SK-N-SH treated with all-trans-retinoic acid at 6 μM for 48 hours (cell line): ENCODE measurements around the gene SUPT4H1.

Experiments used
- ATAC-seq: fragments of 200-7000 bp; cut with Tn5 transposase; 3 replicates; pipeline ENCODE4 v1.9.1; 2020; ENCODE audit warnings: mild to moderate bottlenecking, moderate library complexity
- ARNTL ChIP-seq: fragments of 450-650 bp; formaldehyde crosslinking; IDR thresholded peaks from 2 replicates; pipeline ENCODE4 v1.5.0; 2020; ENCODE audit warnings: low read depth, mild to moderate bottlenecking, moderate library complexity, borderline replicate concordance
- BACH2 ChIP-seq: fragments of 250-450 bp; sonication (Bioruptor Pico); IDR thresholded peaks from 2 replicates; pipeline ENCODE4 v1.9.0; 2021; ENCODE audit warnings: mild to moderate bottlenecking, borderline replicate concordance
- CREB5 ChIP-seq: fragments of 250-450 bp; sonication (Bioruptor Pico); IDR thresholded peaks from 2 replicates; pipeline ENCODE4 v1.5.1; 2020; ENCODE audit warnings: low read depth, mild to moderate bottlenecking, moderate library complexity
- CSRNP3 ChIP-seq: fragments of 250-450 bp; sonication (Bioruptor Pico); IDR thresholded peaks from 2 replicates; pipeline ENCODE4 v1.5.1; 2021; ENCODE audit warnings: mild to moderate bottlenecking, moderate library complexity
- ESRRG ChIP-seq: fragments of 250-450 bp; sonication (Bioruptor Pico); IDR thresholded peaks from 2 replicates; pipeline ENCODE4 v1.6.1; 2021; ENCODE audit warnings: mild to moderate bottlenecking
- GLIS3 ChIP-seq: fragments of 250-450 bp; sonication (Bioruptor Pico); IDR thresholded peaks from 2 replicates; pipeline ENCODE4 v1.5.0; 2020; ENCODE audit warnings: mild to moderate bottlenecking, moderate library complexity
- ISL1 ChIP-seq: fragments of 250-450 bp; sonication (Bioruptor Pico); IDR thresholded peaks from 2 replicates; pipeline ENCODE4 v2.1.2; 2022; ENCODE audit warnings: mild to moderate bottlenecking, moderate library complexity
- PATZ1 ChIP-seq: fragments of 250-450 bp; sonication (Bioruptor Pico); IDR thresholded peaks from 2 replicates; pipeline ENCODE4 v1.8.0; 2020; ENCODE audit warnings: mild to moderate bottlenecking, moderate library complexity, borderline replicate concordance
- POU6F1 ChIP-seq: fragments of 250-450 bp; sonication (Bioruptor Pico); IDR thresholded peaks from 2 replicates; pipeline ENCODE4 v1.8.0; 2021; ENCODE audit warnings: low read depth, mild to moderate bottlenecking, moderate library complexity, borderline replicate concordance
- PPARA ChIP-seq: fragments of 250-450 bp; sonication (Bioruptor Pico); IDR thresholded peaks from 2 replicates; pipeline ENCODE4 v1.5.0; 2020; ENCODE audit warnings: mild to moderate bottlenecking, borderline replicate concordance
- RARB ChIP-seq: fragments of 250-450 bp; sonication (Bioruptor Pico); IDR thresholded peaks from 2 replicates; pipeline ENCODE4 v1.8.0; 2021; ENCODE audit warnings: mild to moderate bottlenecking, moderate library complexity
- SNAI2 ChIP-seq: fragments of 250-450 bp; sonication (Bioruptor Pico); IDR thresholded peaks from 2 replicates; pipeline ENCODE4 v1.5.0; 2020; ENCODE audit warnings: mild to moderate bottlenecking, moderate library complexity
- TCF4 ChIP-seq: fragments of 250-450 bp; sonication (Bioruptor Pico); IDR thresholded peaks from 2 replicates; pipeline ENCODE4 v1.8.0; 2021; ENCODE audit warnings: mild to moderate bottlenecking, moderate library complexity, borderline replicate concordance
- TOX ChIP-seq: fragments of 250-450 bp; sonication (Bioruptor Pico); IDR thresholded peaks from 2 replicates; pipeline ENCODE4 v1.8.0; 2021; ENCODE audit warnings: mild to moderate bottlenecking, moderate library complexity, borderline replicate concordance
- TSHZ2 ChIP-seq: fragments of 250-450 bp; sonication (Bioruptor Pico); IDR thresholded peaks from 2 replicates; pipeline ENCODE4 v1.5.0; 2020; ENCODE audit warnings: mild to moderate bottlenecking, moderate library complexity
- ZC3H10 ChIP-seq: fragments of 250-450 bp; sonication (Bioruptor Pico); IDR thresholded peaks from 2 replicates; pipeline ENCODE4 v1.5.1; 2021; ENCODE audit warnings: mild to moderate bottlenecking, moderate library complexity
- ZFP30 ChIP-seq: fragments of 450-650 bp; formaldehyde crosslinking; IDR thresholded peaks from 2 replicates; pipeline ENCODE4 v1.5.0; 2022; ENCODE audit warnings: mild to moderate bottlenecking, moderate library complexity
- ZNF565 ChIP-seq: fragments of 450-650 bp; formaldehyde crosslinking; conservative IDR thresholded peaks from 2 replicates; pipeline ENCODE4 v1.5.0; 2020; ENCODE audit warnings: low read depth, mild to moderate bottlenecking, moderate library complexity
- ZNF70 ChIP-seq: fragments of 450-650 bp; formaldehyde crosslinking; IDR thresholded peaks from 2 replicates; pipeline ENCODE4 v1.5.0; 2020; ENCODE audit warnings: mild to moderate bottlenecking, moderate library complexity
- ZNF8 ChIP-seq: fragments of 450-650 bp; formaldehyde crosslinking; IDR thresholded peaks from 2 replicates; pipeline ENCODE4 v1.5.0; 2020; ENCODE audit warnings: mild to moderate bottlenecking, moderate library complexity

The SUPT4H1 gene

GRCh38 chr17:58370309-58370708 is 18.3 kb upstream of the SUPT4H1 start:
- TF ChIP-seq ZNF8 (CRISPR knock-in tag), result no peak
- no peak for ATAC-seq

- TF ChIP-seq PPARA (CRISPR knock-in tag) (no peak), TCF4 (CRISPR knock-in tag) (no peak), ZNF8 (CRISPR knock-in tag) (no peak), ARNTL (CRISPR knock-in tag) (no peak), CREB5 (no peak), GLIS3 (CRISPR knock-in tag) (no peak), ZNF70 (CRISPR knock-in tag) (no peak), PATZ1 (CRISPR knock-in tag) (no peak), TSHZ2 (CRISPR knock-in tag) (no peak), TOX (CRISPR knock-in tag) (no peak), CSRNP3 (no peak), ZFP30 (CRISPR knock-in tag) (no peak), POU6F1 (no peak), SNAI2 (CRISPR knock-in tag) (no peak), ZNF565 (no peak), ESRRG (CRISPR knock-in tag) (no peak)
- ATAC-seq, result no peak
Measured at GRCh38 chr17:58369214-58370031, 17.4 kb upstream of the SUPT4H1 start.

GRCh38 chr17:58368860-58369213 is 16.8 kb upstream of the SUPT4H1 start:
- no peak for ATAC-seq
- TF ChIP-seq BACH2, result no peak
- no peak for TF ChIP-seq PPARA (CRISPR knock-in tag)
- TF ChIP-seq ZNF70 (CRISPR knock-in tag), result no peak
- TF ChIP-seq POU6F1, result no peak
- no peak for TF ChIP-seq CSRNP3
- no peak for TF ChIP-seq ARNTL (CRISPR knock-in tag)
- no peak for TF ChIP-seq TCF4 (CRISPR knock-in tag)
- TF ChIP-seq GLIS3 (CRISPR knock-in tag), result no peak
- TF ChIP-seq PATZ1 (CRISPR knock-in tag), result no peak
- TF ChIP-seq RARB (CRISPR knock-in tag), result no peak
- TF ChIP-seq ZNF8 (CRISPR knock-in tag), result no peak
- no peak for TF ChIP-seq ISL1
- no peak for TF ChIP-seq ZC3H10 (CRISPR knock-in tag)
- no peak for TF ChIP-seq ZFP30 (CRISPR knock-in tag)
